ENCODE data around the gene MYCBPAP.

Gene MYCBPAP

GRCh38 chr17:50556803-50557202, 48.6 kb downstream of the MYCBPAP start:
- DNase-seq (ENCODE audit: low read depth) = no peak

- no peak for DNase-seq (ENCODE audit: low read depth)
Observed at GRCh38 chr17:50557630-50558029, 49.4 kb downstream of the MYCBPAP start.

GRCh38 chr17:50558091-50558490, 49.9 kb downstream of the MYCBPAP start:
- no peak for DNase-seq (ENCODE audit: low read depth)

GRCh38 chr17:50558581-50558940, 50.3 kb downstream of the MYCBPAP start:
- DNase-seq (ENCODE audit: low read depth) = no peak

GRCh38 chr17:50558941-50559614, 50.8 kb downstream of the MYCBPAP start:
- no peak for DNase-seq (ENCODE audit: low read depth)

- peak; percentile 42 for DNase-seq (ENCODE audit: low read depth)
Observed at GRCh38 chr17:50559674-50560184, 51.5 kb downstream of the MYCBPAP start.

GRCh38 chr17:50560185-50560824, 52.1 kb downstream of the MYCBPAP start, which contains the start of gene CACNA1G:
Gene CACNA1G (plus strand): TSS chr17:50560715. CDS start chr17:50561460, 745 bp downstream.
- peak; percentile 57 for DNase-seq (ENCODE audit: low read depth)

GRCh38 chr17:50560931-50561745, 52.9 kb downstream of the MYCBPAP start:
- DNase-seq (ENCODE audit: low read depth) = no peak

GRCh38 chr17:50561746-50562141, 53.5 kb downstream of the MYCBPAP start:
- no peak for DNase-seq (ENCODE audit: low read depth)

- no peak for DNase-seq (ENCODE audit: low read depth)
Observed at GRCh38 chr17:50562242-50563091, 54.2 kb downstream of the MYCBPAP start.

- DNase-seq (ENCODE audit: low read depth) = no peak
Observed at GRCh38 chr17:50563092-50563511, 54.9 kb downstream of the MYCBPAP start.

GRCh38 chr17:50564916-50565315, 56.7 kb downstream of the MYCBPAP start:
- peak; percentile 20 for DNase-seq (ENCODE audit: low read depth)

- DNase-seq (ENCODE audit: low read depth) = peak; percentile 5
Observed at GRCh38 chr17:50565402-50566350, 57.4 kb downstream of the MYCBPAP start.

GRCh38 chr17:50566886-50567285, 58.6 kb downstream of the MYCBPAP start:
- DNase-seq (ENCODE audit: low read depth) = no peak

GRCh38 chr17:50568659-50569058, 60.4 kb downstream of the MYCBPAP start:
- DNase-seq (ENCODE audit: low read depth) = no peak

- DNase-seq (ENCODE audit: low read depth) = no peak
Observed at GRCh38 chr17:50569592-50569991, 61.4 kb downstream of the MYCBPAP start.

- DNase-seq (ENCODE audit: low read depth) = no peak
Observed at GRCh38 chr17:50570032-50570431, 61.8 kb downstream of the MYCBPAP start.

- no peak for DNase-seq (ENCODE audit: low read depth)
Observed at GRCh38 chr17:50570528-50570927, 62.3 kb downstream of the MYCBPAP start.

GRCh38 chr17:50571681-50572080, 63.4 kb downstream of the MYCBPAP start:
- DNase-seq (ENCODE audit: low read depth) = no peak

- DNase-seq (ENCODE audit: low read depth) = no peak
Observed at GRCh38 chr17:50572541-50572940, 64.3 kb downstream of the MYCBPAP start.

Measured in amniotic epithelial cell (primary cell).